Urinary bladder (tissue), 4 donors: Measurements from ENCODE around the gene ADGRV1. TPM values are rescaled to one million over a fixed set of nuclear protein-coding genes. Genes with fewer than 3 reads are reported as not detected.
"Not testable (repeated sequence)": the region's sequence is repeated elsewhere in the genome, so short reads cannot be mapped to it uniquely, and the experiment has no call there.

ENCODE experiments used
- DNase-seq: peaks from one replicate; pipeline ENCODE4 v3.0.0-alpha.2; 2015; ENCODE audit errors: extremely low spot score
- H3K27ac ChIP-seq: one replicate; pipeline ENCODE4 v1.5.1; 2013; ENCODE audit warnings: low read depth, mild to moderate bottlenecking, moderate library complexity
- H3K36me3 ChIP-seq: one replicate; pipeline ENCODE4 v1.6.1; 2013; ENCODE audit warnings: mild to moderate bottlenecking, moderate library complexity; ENCODE audit not compliant: insufficient read depth
- H3K4me1 ChIP-seq: one replicate; pipeline ENCODE4 v1.6.1; 2013; ENCODE audit warnings: mild to moderate bottlenecking, moderate library complexity; ENCODE audit not compliant: insufficient read depth
- H3K4me3 ChIP-seq: one replicate; pipeline ENCODE4 v1.5.1; 2013; ENCODE audit warnings: low read depth, low read length
- WGBS: extraction: QIAGEN DNeasy Blood & Tissue Kit; methylation state at CpG from one replicate; pipeline ENCODE4 v1.1.7; 2013; 5-methylcytosine and 5-hydroxymethylcytosine counted together
- polyA plus RNA-seq: library from polyadenylated mRNA; stranded (reverse); fragments of 200-250 nt; gene quantifications from one replicate; pipeline ENCODE4 v1.2.3, GENCODE V29; 2013
- total RNA-seq: library from RNA; depleted of rRNA; stranded (reverse); fragments of >200 nt; gene quantifications from one replicate; pipeline ENCODE4 v1.2.3, GENCODE V29; 2014
- donor health status: healthy with polysubstance abuse.
- donor health status: healthy.

ADGRV1 gene
- total and polyA plus RNA-seq, 2 donors: 4.0 to 6.6 TPM

GRCh38 chr5:91030521-91031401, 472.2 kb downstream of the ADGRV1 start:
- H3K36me3 ChIP-seq: no peaks in the 10 kb centered on the region
- no peak overlapping the region for H3K27ac ChIP-seq
- no peak overlapping the region for H3K4me3 ChIP-seq
- WGBS: 90% methylated on average over 6 of the region's 6 CpGs
- H3K4me1 ChIP-seq: no peaks in the 10 kb centered on the region
- no peak for DNase-seq

GRCh38 chr5:91031402-91031752, 472.8 kb downstream of the ADGRV1 start:
- Histone ChIP-seq H3K4me3 (no peak overlapping the region), H3K27ac (no peak overlapping the region), H3K36me3 (no peaks in the 10 kb centered on the region), H3K4me1 (no peaks in the 10 kb centered on the region)
- WGBS: 97% methylated on average over 1 of the region's 1 CpG
- no peak for DNase-seq

- DNase-seq: no peak
- Histone ChIP-seq H3K27ac (no peak overlapping the region), H3K36me3 (no peaks in the 10 kb centered on the region), H3K4me1 (no peaks in the 10 kb centered on the region), H3K4me3 (no peak overlapping the region)
- 91% methylated on average over 5 of the region's 5 CpGs for WGBS
Observed at GRCh38 chr5:91032125-91032524, 473.5 kb downstream of the ADGRV1 start.

GRCh38 chr5:91033370-91033769, 474.8 kb downstream of the ADGRV1 start:
- DNase-seq: no peak
- no peak overlapping the region for H3K27ac ChIP-seq
- 95% methylated on average over 1 of the region's 1 CpG for WGBS
- no peak overlapping the region for H3K4me3 ChIP-seq
- H3K36me3 ChIP-seq: no peaks in the 10 kb centered on the region
- H3K4me1 ChIP-seq: no peaks in the 10 kb centered on the region

- H3K27ac ChIP-seq: no peak overlapping the region
- 48% methylated on average over 2 of the region's 2 CpGs for WGBS
Observed at GRCh38 chr5:91038180-91038808, 479.7 kb downstream of the ADGRV1 start.

GRCh38 chr5:91041132-91041531, 482.5 kb downstream of the ADGRV1 start:
- H3K36me3 ChIP-seq, H3K4me3 ChIP-seq, H3K4me1 ChIP-seq, H3K27ac ChIP-seq, DNase-seq: not testable (repeated sequence)
- 90% methylated on average over 1 of the region's 1 CpG for WGBS

More at GRCh38 chr5:91038180-91038808, 479.7 kb downstream of the ADGRV1 start:
- DNase-seq: no peak
- Histone ChIP-seq H3K4me1 (no peaks in the 10 kb centered on the region), H3K36me3 (no peaks in the 10 kb centered on the region), H3K4me3 (no peak overlapping the region)

- no peak for DNase-seq
- no peak overlapping the region for H3K4me3 ChIP-seq
- no peak overlapping the region for H3K27ac ChIP-seq
- no peaks in the 10 kb centered on the region for H3K36me3 ChIP-seq
- H3K4me1 ChIP-seq: no peaks in the 10 kb centered on the region
- 93% methylated on average over 1 of the region's 1 CpG for WGBS
Observed at GRCh38 chr5:91042247-91042935, 483.8 kb downstream of the ADGRV1 start.

- Histone ChIP-seq H3K4me3 (no peak overlapping the region), H3K36me3 (no peaks in the 10 kb centered on the region), H3K27ac (no peak overlapping the region), H3K4me1 (no peaks in the 10 kb centered on the region)
- no peak for DNase-seq
- 42% methylated on average over 2 of the region's 2 CpGs for WGBS
Observed at GRCh38 chr5:91042936-91043255, 484.3 kb downstream of the ADGRV1 start.

GRCh38 chr5:91048073-91048472, 489.5 kb downstream of the ADGRV1 start:
- no peak for DNase-seq
- no peaks in the 10 kb centered on the region for H3K4me1 ChIP-seq
- no peak overlapping the region for H3K4me3 ChIP-seq
- H3K27ac ChIP-seq: no peak overlapping the region
- no peaks in the 10 kb centered on the region for H3K36me3 ChIP-seq

GRCh38 chr5:91049112-91049511, 490.5 kb downstream of the ADGRV1 start:
- Histone ChIP-seq H3K4me1 (no peaks in the 10 kb centered on the region), H3K4me3 (no peak overlapping the region), H3K27ac (no peak overlapping the region), H3K36me3 (no peaks in the 10 kb centered on the region)
- no peak for DNase-seq

- H3K4me3 ChIP-seq: no peak overlapping the region
- WGBS: 64% methylated on average over 2 of the region's 2 CpGs
- H3K36me3 ChIP-seq: no peaks in the 10 kb centered on the region
- DNase-seq: no peak
- no peaks in the 10 kb centered on the region for H3K4me1 ChIP-seq
- no peak overlapping the region for H3K27ac ChIP-seq
Observed at GRCh38 chr5:91049800-91050199, 491.2 kb downstream of the ADGRV1 start.

GRCh38 chr5:91052411-91052810, 493.8 kb downstream of the ADGRV1 start:
- DNase-seq, H3K27ac ChIP-seq, H3K4me1 ChIP-seq, H3K36me3 ChIP-seq, H3K4me3 ChIP-seq: not testable (repeated sequence)
- 97% methylated on average over 8 of the region's 8 CpGs for WGBS

- H3K27ac ChIP-seq: no peak overlapping the region
- H3K4me3 ChIP-seq: no peak overlapping the region
- no peak for DNase-seq
- no peaks in the 10 kb centered on the region for H3K36me3 ChIP-seq
- peaks cover 1% of the 10 kb centered on the region for H3K4me1 ChIP-seq
- WGBS: 68% methylated on average over 4 of the region's 4 CpGs
Observed at GRCh38 chr5:91052977-91053740, 494.6 kb downstream of the ADGRV1 start.

- no peak overlapping the region for H3K27ac ChIP-seq
- H3K4me3 ChIP-seq: no peak overlapping the region
Observed at GRCh38 chr5:91053741-91054025, 495.1 kb downstream of the ADGRV1 start.

More at GRCh38 chr5:91053741-91054025, 495.1 kb downstream of the ADGRV1 start:
- no peaks in the 10 kb centered on the region for H3K36me3 ChIP-seq
- WGBS: 85% methylated on average over 1 of the region's 1 CpG
- peaks cover 1% of the 10 kb centered on the region for H3K4me1 ChIP-seq
- DNase-seq: no peak
